COLO668 (cell line): ENCODE results near the gene ZNF697.

Experiments
- DNase-seq: peaks from one replicate; lab custom pipeline; 2025; ENCODE audit not compliant: unreplicated experiment; lab: John Stamatoyannopoulos, UW

ZNF697 gene

GRCh38 chr1:119664067-119664466 is 16.0 kb upstream of the ZNF697 start:
- no peak for DNase-seq

DNA sequence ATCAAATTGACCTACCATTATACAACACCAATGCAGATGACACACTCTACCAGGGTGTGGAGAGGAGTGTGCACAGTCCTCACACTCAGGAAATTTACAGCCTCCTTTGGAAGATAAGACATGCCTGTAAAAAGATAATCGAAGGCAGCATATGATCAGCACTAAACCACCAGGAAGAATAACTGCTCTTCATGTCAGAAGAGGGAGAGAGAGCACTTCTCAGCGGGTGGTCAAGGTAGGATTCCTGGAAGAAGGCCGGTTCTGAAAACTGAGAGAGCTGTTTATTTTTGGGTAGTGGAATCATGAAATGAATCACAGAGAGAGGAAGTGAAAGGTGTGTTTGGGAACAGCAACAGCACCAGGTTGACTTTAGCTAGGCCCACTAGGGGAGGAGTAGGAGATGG is 14.0 kb upstream of the ZNF697 start:
- no peak for DNase-seq

- no peak for DNase-seq
Measured at GRCh38 chr1:119660253-119661083, 12.4 kb upstream of the ZNF697 start.

GRCh38 chr1:119659628-119660027 is 11.6 kb upstream of the ZNF697 start:
- DNase-seq, result no peak

- DNase-seq, result no peak
Measured at GRCh38 chr1:119656410-119656955, 8.4 kb upstream of the ZNF697 start.

DNA sequence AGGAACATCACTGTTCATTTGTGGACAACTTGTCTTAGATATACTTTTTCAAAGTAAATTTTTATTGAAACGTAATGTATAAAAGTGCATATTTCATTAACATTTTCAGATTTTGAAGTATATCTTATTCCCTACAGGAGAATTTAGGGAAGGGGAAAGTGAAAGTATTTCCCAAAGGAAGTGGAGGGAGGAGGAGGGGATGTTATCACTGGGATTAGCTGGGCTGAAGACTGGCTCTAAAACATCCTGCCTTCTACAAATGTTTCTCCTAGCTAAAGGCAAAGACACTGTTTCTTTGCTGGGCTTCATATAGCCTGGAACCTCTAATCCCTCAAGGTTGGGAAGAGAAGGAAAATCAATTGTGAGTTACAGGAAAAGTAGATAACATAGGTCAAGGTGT is 7.1 kb upstream of the ZNF697 start:
- DNase-seq, result no peak

DNA sequence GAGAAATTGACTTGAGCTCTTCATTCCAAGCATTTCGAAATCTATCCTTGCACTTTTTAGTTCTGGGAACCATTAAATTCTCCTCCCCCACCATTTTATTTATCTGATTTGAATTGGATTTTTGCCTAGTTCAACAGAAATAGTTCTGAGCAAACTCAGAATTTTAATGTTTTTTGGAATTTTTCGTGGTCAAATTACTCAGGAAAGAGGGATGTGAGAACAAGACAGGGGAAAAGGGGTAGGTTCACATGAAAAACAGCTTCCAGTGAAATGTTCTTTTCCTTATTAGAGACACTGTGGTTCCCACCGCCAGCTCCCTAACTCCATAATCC is 5.7 kb upstream of the ZNF697 start:
- no peak for DNase-seq

GRCh38 chr1:119653135-119653838 is 5.2 kb upstream of the ZNF697 start:
- no peak for DNase-seq

GRCh38 chr1:119652587-119652986 is 4.5 kb upstream of the ZNF697 start:
- DNase-seq, result no peak

- no peak for DNase-seq
Measured at GRCh38 chr1:119651641-119652040, 3.6 kb upstream of the ZNF697 start.

DNA sequence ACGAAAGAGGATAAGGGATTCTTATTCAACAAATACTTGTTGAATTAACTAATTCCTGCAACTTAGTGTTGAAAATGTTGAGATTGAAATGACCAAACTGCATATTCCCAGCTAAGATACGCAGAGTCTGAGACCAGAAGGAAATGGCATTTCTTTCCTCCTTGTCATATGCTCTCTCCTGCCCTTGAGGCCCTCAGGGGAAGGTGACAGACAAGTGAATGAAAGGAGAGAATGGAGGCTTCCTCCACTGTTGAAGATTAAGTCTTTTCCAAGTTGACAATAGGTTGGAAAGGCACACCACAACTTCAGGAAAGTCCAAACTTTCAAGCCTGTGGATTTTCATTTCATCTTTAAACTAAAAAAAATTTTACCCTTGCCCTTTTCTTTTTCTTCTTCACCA is 3.1 kb upstream of the ZNF697 start:
- no peak for DNase-seq

DNA sequence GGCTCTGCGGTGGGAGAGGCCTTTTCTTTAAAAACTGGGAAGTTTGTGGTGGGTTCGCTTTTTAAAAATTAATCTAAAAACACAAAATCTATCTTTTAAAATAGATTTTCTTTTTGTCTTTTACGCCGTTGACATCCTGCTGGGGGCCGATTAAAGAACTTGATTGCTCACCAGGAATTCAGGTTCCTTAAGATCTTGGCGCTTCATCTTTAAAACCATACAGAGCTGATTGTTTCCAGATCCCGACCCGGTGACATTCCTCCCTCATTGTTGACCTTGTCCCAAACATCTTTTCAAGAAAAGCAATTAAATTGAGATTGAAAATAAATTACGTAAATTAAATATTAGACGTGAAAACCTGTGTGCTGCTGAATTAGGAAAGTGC is 546 bp upstream of the ZNF697 start:
- no peak for DNase-seq

- peak; percentile 37 for DNase-seq
Measured at GRCh38 chr1:119647228-119647733, 785 bp downstream of the ZNF697 start.

- no peak for DNase-seq
Measured at GRCh38 chr1:119646521-119647227, 1.4 kb downstream of the ZNF697 start.

DNA sequence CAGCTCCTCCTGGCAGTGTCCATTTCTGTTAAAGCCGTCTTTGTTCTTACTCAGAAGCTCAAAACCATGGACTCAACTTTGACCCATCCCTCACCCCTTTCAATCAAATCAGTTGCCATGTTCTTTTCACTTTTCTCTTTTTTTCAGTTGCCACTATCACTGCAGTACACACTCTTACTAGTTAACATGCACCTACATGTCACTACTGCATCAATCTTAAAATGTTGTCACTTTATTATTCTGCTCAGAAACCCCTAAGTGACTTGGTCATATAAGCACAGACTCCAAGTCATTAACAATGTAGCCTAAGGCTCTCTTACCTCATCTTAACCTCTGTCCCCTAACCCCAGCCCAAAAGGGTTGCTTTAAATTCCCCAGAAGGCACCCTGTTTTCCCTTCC is 9.0 kb downstream of the ZNF697 start:
- no peak for DNase-seq

DNA sequence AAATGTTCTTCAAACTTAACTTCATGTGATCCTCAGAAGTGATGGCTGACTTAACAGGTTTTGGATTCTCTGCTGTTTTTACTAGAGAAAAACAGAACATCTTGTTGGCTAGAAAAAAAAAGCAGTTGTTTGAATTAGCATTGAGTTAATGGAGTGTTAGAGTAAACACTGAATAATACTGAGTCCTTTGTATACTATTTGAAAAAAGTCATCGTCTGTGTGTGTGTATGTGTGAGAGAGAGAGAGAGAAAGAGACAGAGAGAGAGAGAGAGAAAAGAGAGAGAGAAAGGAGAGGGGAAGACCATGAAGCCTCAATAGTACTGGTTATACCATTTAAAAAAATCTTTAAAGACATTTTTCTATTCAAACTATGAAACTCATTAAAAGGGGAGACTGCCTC is 10.4 kb downstream of the ZNF697 start:
- no peak for DNase-seq

DNA sequence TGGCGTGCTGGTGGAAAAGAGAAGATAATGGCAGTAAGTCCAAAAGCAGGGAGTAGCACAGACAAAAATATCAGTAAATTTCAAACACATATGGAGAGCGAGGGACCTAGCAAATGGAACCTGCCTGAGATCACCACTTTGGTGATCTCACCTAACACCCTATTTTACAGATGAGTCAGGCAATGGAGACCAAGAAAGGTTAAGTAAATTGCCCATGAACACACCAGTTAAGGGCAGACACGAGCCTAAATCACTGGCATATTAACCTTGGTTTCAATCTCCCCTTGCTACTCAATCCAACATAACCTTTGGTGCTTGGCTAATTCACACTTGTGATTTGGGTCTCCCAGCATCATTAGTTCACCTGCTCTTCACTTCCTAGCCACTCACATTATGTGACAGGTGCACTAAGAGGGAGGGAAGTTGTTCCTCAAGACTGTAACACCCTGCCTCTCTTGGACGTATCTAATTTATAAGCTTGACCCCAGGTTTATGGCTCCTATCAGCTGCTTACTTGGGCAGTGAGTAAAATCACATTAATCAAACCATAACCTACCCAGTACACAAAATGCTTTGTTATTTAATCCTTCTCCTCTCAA is 11.5 kb downstream of the ZNF697 start:
- DNase-seq, result no peak

DNA sequence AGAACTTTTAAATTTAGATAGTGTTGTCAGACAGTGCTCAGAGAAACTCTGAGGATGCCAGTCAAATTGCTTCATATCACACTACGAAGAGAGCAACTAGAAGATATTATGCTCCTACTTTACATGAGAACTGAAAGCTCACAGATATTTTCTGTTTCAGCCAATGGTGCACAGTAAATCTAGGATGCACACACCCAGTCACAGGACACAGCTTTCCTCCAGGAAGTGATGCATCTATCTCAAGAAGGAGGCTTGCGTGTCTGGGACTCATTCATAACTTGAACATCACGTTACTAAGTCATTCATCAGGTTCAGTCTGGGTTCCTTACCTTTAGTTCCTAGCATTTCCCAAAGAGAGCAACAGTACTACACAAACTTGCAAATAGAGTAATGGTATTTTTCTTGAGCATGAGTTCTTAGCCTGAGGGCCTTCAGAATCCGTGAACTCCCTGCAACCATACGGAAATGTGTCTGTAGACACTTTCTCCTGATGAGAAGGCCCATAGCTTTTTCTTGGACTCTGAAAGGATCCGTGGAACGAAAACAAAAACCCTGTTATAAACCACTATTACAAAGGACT is 12.2 kb downstream of the ZNF697 start:
- no peak for DNase-seq

DNA sequence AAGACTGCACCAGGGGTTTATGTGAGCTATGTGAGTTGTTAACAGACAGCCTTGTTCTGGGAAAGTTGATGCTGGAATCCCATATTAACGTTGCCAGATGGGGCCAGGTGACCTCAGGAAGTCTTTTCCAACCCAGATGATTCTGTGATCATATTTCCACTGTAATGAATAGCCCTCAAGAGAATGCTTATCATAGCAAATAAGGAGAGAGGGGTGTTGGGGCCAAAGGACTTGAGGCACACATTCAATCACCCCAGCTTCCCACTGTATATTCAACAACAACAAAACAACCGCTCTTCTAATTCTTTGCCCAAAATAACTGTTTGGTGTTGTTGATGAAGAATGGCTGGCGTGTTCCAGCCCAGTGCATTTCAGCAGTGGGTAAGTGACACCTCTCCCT is 14.1 kb downstream of the ZNF697 start:
- no peak for DNase-seq

DNA sequence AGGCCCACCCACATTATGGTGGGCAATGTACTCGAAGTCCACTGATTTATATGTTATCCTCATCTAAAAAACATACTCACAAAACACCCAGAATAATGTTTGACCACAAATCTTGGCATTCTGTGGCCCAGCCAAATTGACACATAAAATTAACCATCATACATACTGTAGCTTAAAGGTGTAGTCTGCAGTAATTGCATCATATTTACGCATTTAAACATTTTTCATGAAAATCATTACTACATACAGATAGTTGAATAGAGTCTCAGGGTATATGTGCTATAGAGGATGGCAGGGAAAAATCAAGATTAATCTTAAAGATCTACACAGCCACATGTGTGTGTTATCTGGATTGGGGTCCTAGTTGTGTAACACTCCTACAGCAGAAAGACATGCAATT is 14.5 kb downstream of the ZNF697 start:
- no peak for DNase-seq

GRCh38 chr1:119632841-119633240 is 15.2 kb downstream of the ZNF697 start:
- DNase-seq, result no peak
